ENCODE measurements around the gene THSD7B.
A peak's percentile ranks its signal among the peaks of the same experiment; 100 is the strongest.

The THSD7B gene

GRCh38 chr2:137454886-137455285, 689.5 kb downstream of the THSD7B start:
- Histone ChIP-seq H3K4me2 (ENCODE audit: insufficient read depth, low read length, poor library complexity, severe bottlenecking) (no peak overlapping the region), H2BK5ac (ENCODE audit: low read length) (no peak overlapping the region), H3K9me3 (replicated peaks in 1 of 2; ENCODE audit: control insufficient read depth in 2 of 2, insufficient read depth in 1 of 2, low read depth in 1 of 2, low read length in 2 of 2) (no peaks in the 10 kb centered on the region), H3K4me3 (ENCODE audit: low read length in 2 of 2) (no peak overlapping the region), H3K27me3 (ENCODE audit: control insufficient read depth in 3 of 3, insufficient read depth in 3 of 3, low read depth in 1 of 3, low read length in 3 of 3) (no peaks in the 10 kb centered on the region), H2BK15ac (ENCODE audit: low read length) (no peak overlapping the region), H2AFZ (ENCODE audit: low read length) (no peak overlapping the region), H2BK120ac (ENCODE audit: low read depth, low read length) (no peak overlapping the region), H3K79me1 (ENCODE audit: low read depth, low read length) (no peaks in the 10 kb centered on the region), H3K27ac (replicated peaks; ENCODE audit: low read length) (no peak overlapping the region), H2AK5ac (ENCODE audit: low read depth, low read length) (no peak overlapping the region), H4K8ac (ENCODE audit: low read depth, low read length) (no peak overlapping the region), H3K14ac (ENCODE audit: low read length) (no peak overlapping the region), H3K23ac (ENCODE audit: low read depth, low read length, poor library complexity) (no peak overlapping the region), H3K18ac (ENCODE audit: low read length) (no peak overlapping the region), H3K4me1 (ENCODE audit: control insufficient read depth in 2 of 2, insufficient read depth in 1 of 2, low read depth in 1 of 2, low read length in 2 of 2) (no peaks in the 10 kb centered on the region), H4K91ac (ENCODE audit: low read depth, low read length, poor library complexity) (no peak overlapping the region), H3K36me3 (replicated peaks in 1 of 2; ENCODE audit: control insufficient read depth in 2 of 2, insufficient read depth in 2 of 2, low read length in 2 of 2) (no peaks in the 10 kb centered on the region), H3K4ac (ENCODE audit: low read length) (no peak overlapping the region), H2BK12ac (ENCODE audit: low read length) (no peak overlapping the region), H3K9ac (ENCODE audit: low read depth, low read length, poor library complexity) (no peak overlapping the region)
- no peak for DNase-seq (ENCODE audit: low spot score)
- no CpG with 5 or more reads among the region's 2 CpGs for WGBS, 2 donors (ENCODE audit: extremely low coverage in 2 of 2, insufficient read length in 2 of 2, insufficient replicate concordance in 1 of 2)

GRCh38 chr2:137467246-137467862, 702.0 kb downstream of the THSD7B start:
- H3K4me3 ChIP-seq (ENCODE audit: low read length in 2 of 2): no peak overlapping the region
- no peaks in the 10 kb centered on the region for H3K79me1 ChIP-seq (ENCODE audit: low read depth, low read length)
- no peak overlapping the region for H2AFZ ChIP-seq (ENCODE audit: low read length)
- H3K9ac ChIP-seq (ENCODE audit: low read depth, low read length, poor library complexity): no peak overlapping the region
- peak; percentile 41 for DNase-seq (ENCODE audit: low spot score)
- no peaks in the 10 kb centered on the region for H3K27me3 ChIP-seq (ENCODE audit: control insufficient read depth in 3 of 3, insufficient read depth in 3 of 3, low read depth in 1 of 3, low read length in 3 of 3)
- WGBS, 2 donors (ENCODE audit: extremely low coverage in 2 of 2, insufficient read length in 2 of 2, insufficient replicate concordance in 1 of 2): no CpG with 5 or more reads among the region's 3 CpGs
- no peak overlapping the region for H2BK120ac ChIP-seq (ENCODE audit: low read depth, low read length)
- H2AK5ac ChIP-seq (ENCODE audit: low read depth, low read length): no peak overlapping the region
- no peak overlapping the region for H3K18ac ChIP-seq (ENCODE audit: low read length)
- H3K4me2 ChIP-seq (ENCODE audit: insufficient read depth, low read length, poor library complexity, severe bottlenecking): no peak overlapping the region
- H2BK5ac ChIP-seq (ENCODE audit: low read length): no peak overlapping the region
- H3K4ac ChIP-seq (ENCODE audit: low read length): no peak overlapping the region
- H2BK15ac ChIP-seq (ENCODE audit: low read length): no peak overlapping the region
- H4K91ac ChIP-seq (ENCODE audit: low read depth, low read length, poor library complexity): no peak overlapping the region
- no peaks in the 10 kb centered on the region for H3K9me3 ChIP-seq (replicated peaks in 1 of 2; ENCODE audit: control insufficient read depth in 2 of 2, insufficient read depth in 1 of 2, low read depth in 1 of 2, low read length in 2 of 2)
- no peaks in the 10 kb centered on the region for H3K4me1 ChIP-seq (ENCODE audit: control insufficient read depth in 2 of 2, insufficient read depth in 1 of 2, low read depth in 1 of 2, low read length in 2 of 2)
- H3K14ac ChIP-seq (ENCODE audit: low read length): no peak overlapping the region
- H3K36me3 ChIP-seq (replicated peaks in 1 of 2; ENCODE audit: control insufficient read depth in 2 of 2, insufficient read depth in 2 of 2, low read length in 2 of 2): no peaks in the 10 kb centered on the region
- no peak overlapping the region for H4K8ac ChIP-seq (ENCODE audit: low read depth, low read length)
- H3K27ac ChIP-seq (replicated peaks; ENCODE audit: low read length): no peak overlapping the region
- H3K23ac ChIP-seq (ENCODE audit: low read depth, low read length, poor library complexity): no peak overlapping the region
- no peak overlapping the region for H2BK12ac ChIP-seq (ENCODE audit: low read length)

GRCh38 chr2:137493261-137493660, 727.9 kb downstream of the THSD7B start:
- no peaks in the 10 kb centered on the region for H3K9me3 ChIP-seq (replicated peaks in 1 of 2; ENCODE audit: control insufficient read depth in 2 of 2, insufficient read depth in 1 of 2, low read depth in 1 of 2, low read length in 2 of 2)
- no peak overlapping the region for H2BK5ac ChIP-seq (ENCODE audit: low read length)
- H3K23ac ChIP-seq (ENCODE audit: low read depth, low read length, poor library complexity): no peak overlapping the region
- H2BK12ac ChIP-seq (ENCODE audit: low read length): no peak overlapping the region
- H3K27ac ChIP-seq (replicated peaks; ENCODE audit: low read length): no peak overlapping the region
- no peak overlapping the region for H2BK15ac ChIP-seq (ENCODE audit: low read length)
- no peak overlapping the region for H2AFZ ChIP-seq (ENCODE audit: low read length)
- H3K27me3 ChIP-seq (ENCODE audit: control insufficient read depth in 3 of 3, insufficient read depth in 3 of 3, low read depth in 1 of 3, low read length in 3 of 3): no peaks in the 10 kb centered on the region
- no peak overlapping the region for H4K8ac ChIP-seq (ENCODE audit: low read depth, low read length)
- H2BK120ac ChIP-seq (ENCODE audit: low read depth, low read length): no peak overlapping the region
- DNase-seq (ENCODE audit: low spot score): no peak
- H3K4me1 ChIP-seq (ENCODE audit: control insufficient read depth in 2 of 2, insufficient read depth in 1 of 2, low read depth in 1 of 2, low read length in 2 of 2): peaks cover 0 to 2% of the 10 kb centered on the region in 2 donors
- no peak overlapping the region for H2AK5ac ChIP-seq (ENCODE audit: low read depth, low read length)
- H3K14ac ChIP-seq (ENCODE audit: low read length): no peak overlapping the region
- no peak overlapping the region for H3K9ac ChIP-seq (ENCODE audit: low read depth, low read length, poor library complexity)
- no peak overlapping the region for H3K4me2 ChIP-seq (ENCODE audit: insufficient read depth, low read length, poor library complexity, severe bottlenecking)
- H3K4me3 ChIP-seq (ENCODE audit: low read length in 2 of 2): no peak overlapping the region
- no peaks in the 10 kb centered on the region for H3K36me3 ChIP-seq (replicated peaks in 1 of 2; ENCODE audit: control insufficient read depth in 2 of 2, insufficient read depth in 2 of 2, low read length in 2 of 2)
- H3K18ac ChIP-seq (ENCODE audit: low read length): no peak overlapping the region
- no peak overlapping the region for H4K91ac ChIP-seq (ENCODE audit: low read depth, low read length, poor library complexity)
- WGBS, 2 donors (ENCODE audit: extremely low coverage in 2 of 2, insufficient read length in 2 of 2, insufficient replicate concordance in 1 of 2): no CpG with 5 or more reads among the region's 5 CpGs
- H3K4ac ChIP-seq (ENCODE audit: low read length): no peak overlapping the region
- H3K79me1 ChIP-seq (ENCODE audit: low read depth, low read length): no peaks in the 10 kb centered on the region

- no peak overlapping the region for H3K27ac ChIP-seq (replicated peaks; ENCODE audit: low read length)
- H3K9ac ChIP-seq (ENCODE audit: low read depth, low read length, poor library complexity): no peak overlapping the region
- H3K4me1 ChIP-seq (ENCODE audit: control insufficient read depth in 2 of 2, insufficient read depth in 1 of 2, low read depth in 1 of 2, low read length in 2 of 2): no peaks in the 10 kb centered on the region
- no peaks in the 10 kb centered on the region for H3K9me3 ChIP-seq (replicated peaks in 1 of 2; ENCODE audit: control insufficient read depth in 2 of 2, insufficient read depth in 1 of 2, low read depth in 1 of 2, low read length in 2 of 2)
- no peak overlapping the region for H3K4me3 ChIP-seq (ENCODE audit: low read length in 2 of 2)
- H3K36me3 ChIP-seq (replicated peaks in 1 of 2; ENCODE audit: control insufficient read depth in 2 of 2, insufficient read depth in 2 of 2, low read length in 2 of 2): no peaks in the 10 kb centered on the region
- no peaks in the 10 kb centered on the region for H3K79me1 ChIP-seq (ENCODE audit: low read depth, low read length)
- H2AFZ ChIP-seq (ENCODE audit: low read length): no peak overlapping the region
- H3K4ac ChIP-seq (ENCODE audit: low read length): no peak overlapping the region
- no peak overlapping the region for H3K18ac ChIP-seq (ENCODE audit: low read length)
- no peak overlapping the region for H2BK12ac ChIP-seq (ENCODE audit: low read length)
- no peak overlapping the region for H2BK15ac ChIP-seq (ENCODE audit: low read length)
- no peak overlapping the region for H2AK5ac ChIP-seq (ENCODE audit: low read depth, low read length)
- no peak overlapping the region for H2BK120ac ChIP-seq (ENCODE audit: low read depth, low read length)
- no peak overlapping the region for H2BK5ac ChIP-seq (ENCODE audit: low read length)
- H3K27me3 ChIP-seq (ENCODE audit: control insufficient read depth in 3 of 3, insufficient read depth in 3 of 3, low read depth in 1 of 3, low read length in 3 of 3): no peaks in the 10 kb centered on the region
- WGBS, 2 donors (ENCODE audit: extremely low coverage in 2 of 2, insufficient read length in 2 of 2, insufficient replicate concordance in 1 of 2): no CpG with 5 or more reads among the region's 3 CpGs
- no peak for DNase-seq (ENCODE audit: low spot score)
- no peak overlapping the region for H4K91ac ChIP-seq (ENCODE audit: low read depth, low read length, poor library complexity)
- no peak overlapping the region for H4K8ac ChIP-seq (ENCODE audit: low read depth, low read length)
- no peak overlapping the region for H3K23ac ChIP-seq (ENCODE audit: low read depth, low read length, poor library complexity)
- H3K4me2 ChIP-seq (ENCODE audit: insufficient read depth, low read length, poor library complexity, severe bottlenecking): no peak overlapping the region
- H3K14ac ChIP-seq (ENCODE audit: low read length): no peak overlapping the region
Measured at GRCh38 chr2:137500599-137500998, 735.3 kb downstream of the THSD7B start.
